ENCODE results near the gene PCK2. TPM values are rescaled to one million over a fixed set of nuclear protein-coding genes. Genes with fewer than 3 reads are reported as not detected.
"Not testable (repeated sequence)": the region's sequence is repeated elsewhere in the genome, so short reads cannot be mapped to it uniquely, and the experiment has no call there.

Gene PCK2
- 2.9 TPM for total RNA-seq

DNA sequence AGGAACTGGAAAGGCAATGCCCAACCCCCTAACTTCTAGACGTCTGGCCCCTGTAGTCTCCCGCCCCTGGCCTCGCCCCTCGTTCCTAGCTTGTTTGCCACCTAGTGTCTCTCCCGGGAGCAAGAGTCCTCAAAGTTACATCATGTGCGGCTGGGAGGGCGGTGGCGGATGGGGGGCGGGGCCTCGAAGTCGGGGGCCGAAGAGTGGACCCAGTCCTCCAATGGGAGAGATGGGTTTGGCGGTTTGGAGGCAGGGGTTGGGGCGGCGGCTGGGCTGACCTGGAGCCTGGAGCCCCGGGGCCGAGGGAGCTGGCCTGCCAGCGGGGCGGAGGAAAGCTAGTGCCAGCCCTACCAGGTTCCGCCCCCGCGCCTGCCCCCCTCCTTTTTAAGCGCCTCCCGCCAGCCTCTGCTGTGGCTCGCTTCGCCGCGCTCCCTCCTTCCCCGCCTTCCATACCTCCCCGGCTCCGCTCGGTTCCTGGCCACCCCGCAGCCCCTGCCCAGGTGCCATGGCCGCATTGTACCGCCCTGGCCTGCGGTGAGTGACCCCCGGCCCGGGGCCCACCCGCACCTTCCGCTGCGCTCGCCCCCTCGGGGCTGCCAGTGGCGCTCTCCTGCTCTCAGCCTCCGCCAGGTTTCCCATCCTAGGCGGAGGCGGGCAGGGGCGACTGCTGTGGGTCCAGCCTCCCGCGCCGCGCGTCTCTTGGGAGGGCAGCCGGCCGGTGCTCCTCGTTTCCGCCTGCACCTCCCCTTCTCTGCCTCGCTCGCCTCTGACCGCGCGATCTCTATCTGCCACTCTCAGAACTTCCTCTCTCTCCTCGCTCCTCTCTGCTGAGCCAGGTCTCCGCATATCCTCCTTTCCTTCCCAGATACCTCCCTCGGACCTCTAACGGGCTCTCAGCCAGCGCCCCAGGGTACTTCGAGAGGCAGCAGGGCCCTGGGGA lies at the start of gene PCK2:
Gene PCK2, plus strand, starts transcription at position 411 of the 940 bp plus-strand sequence. Its CDS starts 95 bp downstream, at position 506.
- DNase-seq: peak; percentile 82

DNA sequence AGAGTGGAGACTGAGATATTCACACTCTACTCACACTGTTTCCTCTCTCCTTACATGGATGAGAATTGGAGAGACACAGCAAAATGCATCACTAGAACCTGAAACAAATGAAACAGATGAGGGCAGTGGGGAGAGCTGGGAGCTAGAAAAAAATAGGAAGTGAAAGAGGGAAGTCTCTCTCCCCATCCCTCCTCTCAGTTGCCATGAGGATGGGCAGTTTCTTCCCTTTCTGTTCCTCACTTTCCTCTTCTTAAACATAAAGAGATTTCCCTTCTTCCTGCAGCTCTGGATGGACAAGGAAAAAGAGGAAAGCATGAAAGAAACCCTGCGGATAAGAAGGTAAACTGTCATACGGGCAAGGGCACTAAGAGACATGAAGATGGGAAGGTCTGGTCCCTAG lies 45.1 kb upstream of the PCK2 start:
- not testable (repeated sequence) for DNase-seq

DNA sequence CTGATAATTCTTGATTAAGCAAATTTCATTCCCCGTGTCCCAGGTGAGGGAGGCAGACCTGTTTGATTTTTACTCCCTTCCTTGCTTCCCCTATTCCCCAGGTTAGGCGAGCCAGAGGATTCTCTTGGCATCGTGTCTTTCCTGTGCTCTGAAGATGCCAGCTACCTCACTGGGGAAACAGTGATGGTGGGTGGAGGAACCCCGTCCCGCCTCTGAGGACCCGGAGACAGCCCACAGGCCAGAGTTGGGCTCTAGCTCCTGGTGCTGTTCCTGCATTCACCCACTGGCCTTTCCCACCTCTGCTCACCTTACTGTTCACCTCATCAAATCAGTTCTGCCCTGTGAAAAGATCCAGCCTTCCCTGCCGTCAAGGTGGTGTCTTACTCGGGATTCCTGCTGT lies 43.4 kb upstream of the PCK2 start:
- not testable (repeated sequence) for DNase-seq

DNA sequence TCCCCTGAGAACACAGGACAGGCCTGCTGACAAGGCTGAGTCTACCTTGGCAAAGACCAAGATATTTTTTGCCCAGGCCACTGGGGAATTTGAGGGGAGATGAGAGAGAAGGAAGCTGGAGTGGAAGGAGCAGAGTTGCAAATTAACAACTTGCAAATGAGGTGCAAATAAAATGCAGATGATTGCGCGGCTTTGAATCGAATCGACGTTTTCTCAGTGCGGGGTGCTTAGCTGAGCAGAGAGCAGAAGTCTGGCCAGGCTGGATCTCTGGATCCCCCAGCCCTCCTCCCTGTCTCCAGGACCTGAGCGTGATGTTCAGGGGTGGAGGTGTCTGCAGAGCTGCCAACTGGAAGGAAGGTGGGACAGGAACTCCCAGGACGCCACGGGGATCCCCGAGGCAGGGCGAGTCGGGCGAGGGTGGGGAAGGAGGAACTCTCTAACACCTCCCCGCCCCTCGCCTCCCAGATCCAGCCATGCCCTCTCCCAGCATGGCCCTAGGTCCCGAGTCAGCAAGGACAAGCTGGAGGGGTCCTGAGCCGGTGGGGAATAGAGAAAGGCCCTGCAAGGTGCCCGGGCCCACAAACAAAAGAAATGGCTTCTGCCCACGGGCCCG lies 42.8 kb upstream of the PCK2 start:
- DNase-seq: no peak

DNA sequence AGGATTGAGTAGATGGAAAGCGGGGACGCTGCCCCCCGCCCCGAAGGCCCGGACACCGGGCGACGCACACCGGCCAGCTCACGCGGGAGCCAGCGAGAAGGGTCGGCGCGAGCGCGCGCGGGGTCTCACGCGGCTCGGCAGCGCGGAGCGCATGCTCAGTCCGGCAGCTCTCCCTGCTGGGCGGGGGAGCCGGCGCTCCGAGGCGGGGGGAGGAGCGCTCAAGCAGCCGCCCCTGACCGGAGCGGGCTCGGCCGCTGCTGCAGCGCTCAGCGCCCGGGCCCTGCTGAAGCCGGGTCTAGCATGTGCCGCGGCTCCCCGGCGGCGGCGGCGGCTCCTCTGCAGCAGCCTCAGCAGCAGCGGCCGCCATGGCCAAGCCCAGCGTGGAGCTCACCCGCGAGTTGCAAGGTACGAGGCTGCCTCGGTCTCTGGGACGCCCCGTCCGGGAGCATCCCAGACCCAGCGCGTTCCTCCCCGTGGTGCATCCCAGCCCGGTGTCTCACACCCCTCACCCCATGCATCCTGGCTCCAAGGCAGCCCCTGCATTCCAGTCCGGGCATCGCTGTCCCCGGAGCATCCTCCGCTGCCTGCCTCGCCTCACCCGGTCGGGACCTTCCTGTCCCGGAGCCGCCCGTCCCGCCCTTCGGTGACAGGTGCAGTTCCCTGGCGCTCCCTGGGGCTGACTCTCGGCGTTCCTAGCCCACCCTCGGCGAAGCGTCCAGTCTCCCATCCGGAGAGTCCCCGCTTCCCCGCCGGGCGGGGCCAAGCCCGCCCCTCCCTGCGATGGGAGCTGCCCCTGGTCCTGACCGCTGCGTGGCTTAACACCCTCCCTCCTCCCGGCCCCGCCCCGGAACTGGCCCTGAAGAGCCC lies 42.1 kb upstream of the PCK2 start, which contains the start of gene CARMIL3:
Gene CARMIL3, plus strand, starts transcription at position 221 of the 867 bp plus-strand sequence. Its CDS starts 145 bp downstream, at position 366.
- peak; percentile 81 for DNase-seq

DNA sequence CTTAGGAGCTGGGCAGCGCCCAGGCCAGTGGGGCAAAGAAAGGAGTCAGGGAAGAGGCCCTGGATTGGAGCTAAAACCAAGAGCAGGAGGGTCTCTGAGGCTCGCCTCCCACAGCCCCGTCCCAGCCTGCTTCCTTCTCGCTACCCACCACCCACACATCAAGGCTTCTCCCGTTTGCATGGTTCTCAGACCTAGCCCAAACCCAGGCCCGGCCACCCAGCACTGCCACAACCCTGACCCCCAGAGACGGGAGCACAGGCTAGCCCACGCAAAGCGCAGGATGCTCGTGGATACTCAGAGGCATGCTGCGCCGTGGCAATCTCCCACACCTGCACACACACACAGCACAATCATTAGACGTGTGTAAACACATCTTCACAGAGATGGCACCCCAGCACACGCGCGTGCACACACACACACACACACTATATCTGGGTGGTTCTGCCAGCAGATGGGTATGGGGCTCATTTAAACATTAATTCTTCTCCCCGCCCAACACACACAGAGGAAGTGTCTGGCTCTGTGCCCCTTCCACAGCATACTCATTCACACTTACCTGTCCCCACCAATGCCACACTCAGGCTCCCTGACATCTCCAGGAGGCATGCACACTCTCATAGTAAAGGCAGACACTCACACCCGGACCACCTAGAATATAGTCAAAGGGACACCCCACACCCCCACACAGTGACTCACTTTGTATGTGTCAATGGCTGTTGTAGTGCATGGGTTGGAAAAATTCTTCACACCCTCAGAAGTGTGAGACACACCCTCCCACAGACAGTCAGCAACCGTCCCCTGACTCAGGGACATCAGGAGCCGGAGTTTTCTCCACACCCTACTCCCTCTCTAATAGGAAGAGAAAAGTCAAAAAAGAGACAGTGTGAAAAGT lies 41.2 kb upstream of the PCK2 start:
- no peak for DNase-seq

DNA sequence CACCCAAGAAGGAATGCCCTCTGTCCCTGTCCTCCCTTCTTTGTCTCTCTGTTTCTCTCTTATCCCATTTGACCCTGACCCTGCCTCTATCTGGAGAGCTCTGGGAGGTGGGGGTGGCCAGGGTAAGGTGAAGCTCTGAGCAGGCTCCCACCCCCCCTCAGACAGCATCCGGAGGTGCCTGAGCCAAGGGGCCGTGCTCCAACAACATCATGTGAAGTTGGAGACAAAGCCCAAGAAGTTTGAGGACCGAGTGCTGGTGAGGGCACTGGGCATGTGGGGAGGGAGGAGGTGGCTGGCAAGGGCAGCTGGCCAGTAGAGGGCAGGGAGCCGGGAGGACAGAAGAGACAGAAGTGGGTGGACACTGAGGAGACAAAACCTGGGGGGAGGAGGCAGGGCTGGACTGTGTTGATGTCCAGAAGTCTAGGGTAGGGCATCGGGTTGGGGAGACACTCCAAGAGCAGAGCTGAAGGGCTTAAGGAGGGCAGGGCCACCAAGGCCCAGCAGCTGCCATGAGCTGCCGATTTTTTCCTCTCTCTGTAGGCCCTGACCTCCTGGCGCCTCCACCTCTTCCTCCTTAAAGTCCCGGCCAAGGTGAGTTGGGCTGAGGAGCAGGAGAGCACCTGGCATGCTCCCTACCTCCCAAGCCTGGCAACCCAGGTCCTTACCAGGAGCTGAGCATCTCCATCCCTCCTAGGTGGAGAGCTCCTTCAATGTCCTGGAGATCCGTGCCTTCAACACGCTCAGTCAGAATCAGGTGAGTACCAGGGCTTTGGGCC lies 40.4 kb upstream of the PCK2 start:
- DNase-seq: no peak

DNA sequence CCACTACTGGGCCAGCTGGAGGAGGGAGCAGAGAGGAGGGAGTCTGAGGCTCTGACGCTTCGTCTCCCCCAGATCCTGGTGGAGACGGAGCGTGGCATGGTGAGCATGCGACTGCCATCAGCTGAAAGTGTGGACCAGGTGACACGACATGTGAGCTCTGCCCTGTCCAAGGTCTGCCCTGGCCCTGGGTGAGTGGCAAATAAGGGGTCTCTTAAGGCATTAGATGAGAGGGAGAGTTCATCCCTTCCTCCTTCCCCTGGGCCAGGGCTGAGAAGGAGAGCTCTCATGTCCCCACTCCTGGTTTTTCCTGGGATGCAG lies 39.8 kb upstream of the PCK2 start:
- no peak for DNase-seq

DNA sequence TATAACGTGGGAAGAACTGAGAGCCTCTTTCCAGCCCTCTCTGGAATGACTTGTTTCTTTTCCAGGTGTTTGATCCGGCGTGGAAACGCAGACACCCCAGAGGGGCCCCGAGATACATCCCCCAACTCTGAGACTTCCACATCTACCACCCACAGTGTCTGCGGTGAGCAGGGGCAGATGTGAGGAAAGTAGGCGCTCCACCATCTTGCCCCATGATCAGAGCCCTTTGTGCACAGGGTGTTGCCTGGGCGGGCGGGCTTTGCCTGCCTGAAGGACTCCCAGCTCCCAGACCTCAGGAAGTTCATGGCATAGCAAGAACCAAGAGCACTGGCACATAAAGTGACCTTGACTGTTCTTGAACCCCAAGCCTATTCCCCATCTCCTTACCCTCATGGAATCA lies 39.5 kb upstream of the PCK2 start:
- DNase-seq: no peak

DNA sequence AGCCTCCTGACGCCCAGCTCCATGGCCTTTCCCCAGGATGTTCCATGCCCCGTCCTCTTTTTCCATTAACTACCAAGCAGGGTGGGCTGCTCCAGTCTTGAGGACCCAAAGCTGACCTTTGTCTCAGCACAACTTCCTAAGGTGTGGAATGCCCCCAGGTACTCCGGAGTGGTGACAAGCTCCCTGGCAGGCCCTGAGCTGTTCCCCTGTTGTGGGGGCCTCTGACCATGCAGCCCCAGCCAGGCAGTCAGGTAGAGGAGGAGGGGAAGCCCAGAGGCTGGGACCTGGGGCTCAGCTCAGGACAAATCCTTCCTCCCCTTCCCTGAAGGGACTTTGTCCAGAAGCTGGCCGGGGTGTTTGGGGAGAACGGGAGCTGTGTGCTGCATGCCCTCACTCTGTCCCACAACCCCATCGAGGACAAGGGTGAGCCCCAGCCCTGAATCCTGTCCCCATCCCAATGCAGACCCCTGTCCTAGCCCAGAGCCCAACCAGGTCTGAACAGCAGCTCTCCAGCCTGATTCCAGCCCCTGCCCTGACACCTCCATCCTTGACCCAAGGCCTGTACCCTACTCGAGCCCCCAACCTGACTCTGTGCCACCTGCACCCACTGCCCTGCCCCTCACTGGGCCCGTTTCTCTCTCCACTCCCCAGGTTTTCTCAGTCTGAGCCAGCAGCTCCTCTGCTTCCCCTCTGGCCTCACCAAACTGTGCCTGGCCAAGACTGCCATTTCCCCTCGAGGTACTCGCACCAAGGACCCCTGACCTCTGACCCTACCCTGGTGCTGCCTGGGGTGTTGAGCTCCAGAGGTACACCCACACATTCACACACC lies 37.9 kb upstream of the PCK2 start:
- no peak for DNase-seq

DNA sequence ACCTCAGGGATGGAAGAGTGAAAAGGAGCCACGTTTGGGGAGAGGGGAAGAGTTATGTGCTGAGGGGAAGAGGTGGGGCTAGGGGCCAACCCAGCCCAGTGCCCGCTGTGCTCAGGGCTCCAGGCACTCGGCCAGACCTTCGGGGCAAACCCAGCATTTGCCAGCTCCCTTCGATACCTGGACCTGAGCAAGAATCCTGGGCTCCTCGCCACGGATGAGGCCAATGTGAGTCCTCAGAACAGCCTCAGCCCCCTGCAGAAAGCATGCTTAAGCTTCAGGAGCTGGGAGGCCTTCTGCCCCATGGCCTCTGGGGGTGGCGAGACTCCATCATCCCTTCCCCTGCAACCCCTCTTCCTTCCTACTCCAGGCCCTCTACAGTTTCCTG lies 37.3 kb upstream of the PCK2 start:
- no peak for DNase-seq

DNA sequence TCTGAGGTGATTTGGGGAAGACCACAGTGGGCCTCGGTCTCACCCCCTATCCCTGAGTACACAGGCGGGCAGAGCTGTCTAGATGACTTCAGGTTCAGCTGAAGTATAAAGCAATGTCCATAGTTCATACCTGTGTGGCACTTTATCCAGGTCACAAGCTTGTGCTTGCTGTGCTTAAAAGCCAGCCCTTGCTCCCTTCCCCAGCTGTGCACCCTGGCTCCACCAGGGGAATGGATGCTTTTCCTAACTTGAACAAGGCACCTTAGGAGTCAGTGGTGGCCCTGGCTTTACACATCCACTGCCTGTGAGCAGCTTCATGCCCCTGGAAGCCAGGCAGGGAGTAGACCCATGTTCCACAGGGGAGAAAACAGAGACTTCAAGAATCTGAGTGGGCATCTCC lies 36.8 kb upstream of the PCK2 start:
- no peak for DNase-seq

DNA sequence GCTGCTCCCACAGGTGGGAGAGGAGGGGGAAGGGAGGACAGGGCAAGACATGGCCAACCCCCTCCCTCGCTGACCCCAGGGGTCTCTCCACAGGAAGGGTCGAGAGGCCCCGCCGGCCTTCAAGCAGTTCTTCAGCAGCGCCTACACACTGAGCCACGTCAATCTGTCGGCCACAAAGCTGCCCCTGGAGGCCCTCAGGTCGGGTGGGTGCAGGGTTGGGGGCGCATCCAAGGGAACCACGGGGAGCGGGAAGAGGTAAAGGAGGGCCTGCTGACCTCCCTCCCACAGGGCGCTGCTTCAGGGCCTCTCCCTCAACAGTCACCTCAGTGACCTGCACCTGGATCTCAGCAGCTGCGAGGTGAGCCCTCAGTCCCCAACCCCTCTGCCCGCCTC lies 36.2 kb upstream of the PCK2 start:
- no peak for DNase-seq

DNA sequence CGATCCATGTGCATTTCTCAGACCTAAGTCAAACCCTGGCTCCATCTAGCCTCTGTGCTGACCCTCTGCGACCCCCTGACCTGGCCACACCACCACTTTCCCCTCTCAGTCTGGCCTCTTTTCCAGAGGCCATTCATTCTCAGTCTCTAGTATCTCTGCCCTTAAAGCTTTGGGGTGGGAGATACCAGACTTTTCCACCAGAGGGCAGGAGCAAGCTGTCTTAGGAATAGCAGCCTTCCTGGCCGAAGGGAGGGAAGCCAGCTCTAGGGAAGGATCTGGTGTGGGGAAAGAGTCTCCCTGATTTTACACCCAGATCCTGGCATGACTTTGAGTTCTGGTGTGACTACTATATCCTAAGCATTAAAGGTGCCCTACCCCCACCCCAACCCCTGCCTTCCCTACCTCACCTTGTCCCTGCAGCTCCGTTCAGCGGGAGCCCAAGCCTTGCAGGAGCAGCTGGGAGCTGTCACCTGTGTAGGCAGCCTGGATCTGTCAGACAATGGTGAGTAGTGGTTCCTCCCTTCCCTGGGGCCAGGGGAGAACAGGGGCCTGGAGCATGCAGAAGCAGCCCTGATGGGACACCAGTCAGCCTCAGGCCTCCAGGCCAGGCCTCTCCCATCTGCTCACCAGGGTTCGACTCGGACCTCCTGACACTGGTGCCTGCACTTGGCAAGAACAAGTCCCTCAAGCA lies 35.7 kb upstream of the PCK2 start:
- peak; percentile 75 for DNase-seq

DNA sequence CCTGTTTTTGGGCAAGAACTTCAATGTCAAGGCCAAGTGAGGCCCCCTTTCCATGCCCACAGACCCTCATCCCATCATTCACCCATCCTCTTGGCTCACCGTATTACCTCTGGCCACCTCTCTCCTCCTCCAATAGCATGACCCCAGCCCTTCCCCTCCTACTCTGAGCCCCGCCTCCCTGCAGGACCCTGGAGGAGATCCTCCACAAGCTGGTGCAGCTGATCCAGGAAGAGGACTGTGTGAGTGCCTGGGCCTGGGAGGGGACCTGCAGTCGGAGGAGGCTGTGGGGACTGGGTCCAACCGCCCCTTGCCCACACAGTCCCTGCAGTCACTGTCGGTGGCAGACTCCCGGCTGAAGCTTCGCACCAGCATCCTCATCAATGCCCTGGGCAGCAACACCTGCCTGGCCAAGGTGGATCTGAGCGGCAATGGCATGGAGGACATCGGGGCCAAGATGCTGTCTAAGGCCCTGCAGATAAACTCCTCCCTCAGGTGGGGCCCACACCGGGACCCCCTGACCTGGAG lies 35.1 kb upstream of the PCK2 start:
- no peak for DNase-seq

DNA sequence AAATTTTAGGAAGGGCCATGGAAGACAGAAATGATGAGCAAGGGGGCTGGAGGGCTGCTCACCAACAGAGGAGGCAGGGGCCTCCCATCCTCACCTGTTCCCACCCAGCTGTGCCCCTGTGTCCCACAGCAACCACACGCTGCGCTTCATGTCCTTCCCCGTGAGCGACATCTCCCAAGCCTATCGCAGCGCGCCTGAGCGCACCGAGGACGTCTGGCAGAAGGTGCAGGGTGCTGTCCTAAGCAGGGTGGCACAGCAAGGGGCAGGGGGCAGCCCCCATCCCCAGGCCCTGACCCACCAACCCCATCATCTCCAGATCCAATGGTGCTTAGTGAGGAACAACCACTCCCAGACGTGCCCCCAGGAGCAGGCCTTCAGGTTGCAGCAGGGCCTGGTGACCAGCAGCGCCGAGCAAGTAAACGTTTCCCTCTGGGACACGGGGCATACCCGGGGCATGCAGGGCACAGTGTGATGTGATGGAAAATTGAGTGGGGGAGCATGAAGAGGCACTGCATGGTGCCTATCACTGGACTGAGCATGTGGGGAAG lies 34.2 kb upstream of the PCK2 start:
- DNase-seq: no peak

DNA sequence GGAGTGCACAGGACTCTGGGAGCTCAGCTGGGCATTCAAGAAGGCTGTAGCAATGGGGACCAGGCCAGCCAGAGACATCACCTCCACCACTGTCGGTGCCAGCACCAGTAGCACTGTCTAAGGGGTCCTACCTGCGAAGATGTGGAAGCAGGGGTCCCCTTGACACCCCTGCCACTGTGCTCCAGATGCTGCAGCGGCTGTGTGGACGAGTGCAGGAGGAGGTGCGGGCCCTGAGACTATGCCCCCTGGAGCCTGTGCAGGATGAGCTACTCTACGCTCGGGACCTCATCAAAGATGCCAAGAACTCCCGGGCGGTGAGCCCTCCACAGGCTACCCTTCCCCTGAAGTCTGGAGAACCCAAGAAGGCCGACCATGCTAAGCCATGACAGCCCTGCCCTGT lies 33.7 kb upstream of the PCK2 start:
- no peak for DNase-seq

DNA sequence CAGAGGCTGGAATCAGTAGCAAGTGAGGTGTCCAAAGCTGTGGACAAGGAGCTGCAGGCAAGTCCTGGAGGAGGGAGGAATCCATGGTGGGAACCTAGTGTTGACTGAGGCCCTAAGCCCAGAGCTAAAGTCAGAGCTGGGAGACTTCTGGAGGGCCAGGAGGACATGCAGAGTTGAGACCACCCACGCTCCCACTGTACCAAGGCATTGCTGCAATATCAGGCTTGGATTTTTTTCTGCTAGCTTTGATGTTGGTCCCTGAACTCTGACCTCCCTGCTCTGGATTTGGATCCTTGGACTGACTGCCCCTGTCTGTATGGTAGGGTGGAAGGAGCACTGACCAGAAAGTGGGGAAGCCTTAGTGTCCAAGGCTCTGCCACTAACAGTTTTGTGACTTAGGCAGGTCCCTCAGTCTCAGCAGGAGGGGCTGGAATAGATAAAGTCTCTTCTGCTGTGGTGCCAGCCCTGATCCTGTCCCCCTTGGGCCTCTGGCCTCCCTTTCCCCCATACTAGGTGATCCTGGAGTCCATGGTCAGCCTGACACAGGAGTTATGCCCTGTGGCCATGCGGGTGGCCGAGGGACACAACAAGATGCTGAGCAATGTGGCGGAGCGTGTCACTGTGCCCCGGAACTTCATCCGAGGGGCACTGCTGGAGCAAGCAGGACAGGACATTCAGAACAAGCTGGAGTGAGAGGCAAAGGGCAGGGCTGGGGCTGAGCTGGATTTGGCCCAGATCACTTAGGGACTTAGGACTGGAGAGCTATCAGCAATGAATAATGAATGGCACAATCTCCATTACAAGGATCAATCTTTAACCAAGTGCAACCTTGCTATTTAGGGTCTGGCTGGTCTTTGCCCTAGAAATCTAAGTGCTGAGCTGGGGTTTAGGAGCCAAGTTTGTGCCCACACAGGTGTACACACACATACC lies 32.9 kb upstream of the PCK2 start:
- DNase-seq: no peak

Data from tongue (tissue), 2 donors.